Spleen (tissue), 11 donors: Measurements from ENCODE around the gene FAM53B. TPM values are rescaled to one million over a fixed set of nuclear protein-coding genes. Genes with fewer than 3 reads are reported as not detected.
A peak's percentile ranks its signal among the peaks of the same experiment; 100 is the strongest.

Source experiments
- DNase-seq: peaks from one replicate; pipeline ENCODE4 v3.0.0-alpha.2; 2020
- H3K27ac ChIP-seq, 8 donors: fragments of 200-600 bp; sonication (generic) in 7 of 8; 1 replicate in 4 of 8; 2 replicates in 4 of 8; pipeline versions ENCODE4 v1.5.0 to v1.8.0; 2016 to 2021; ENCODE audit warnings: inconsistent platforms in 4 of 8, mild to moderate bottlenecking in 4 of 8, moderate library complexity in 1 of 8
- H3K27me3 ChIP-seq, 7 donors: fragments of 200-600 bp; sonication (generic) in 6 of 7; replicated peaks in 1 of 7; 1 replicate in 4 of 7; 2 replicates in 3 of 7; pipeline versions ENCODE4 v1.5.0 to v1.8.0; 2016 to 2021; ENCODE audit warnings: inconsistent platforms in 3 of 7, mild to moderate bottlenecking in 1 of 7
- H3K36me3 ChIP-seq, 6 donors: fragments of 200-600 bp; sonication (generic) in 5 of 6; 1 replicate in 4 of 6; 2 replicates in 2 of 6; pipeline versions ENCODE4 v1.5.0 to v1.8.0; 2016 to 2021; ENCODE audit warnings: inconsistent platforms in 2 of 6
- H3K4me1 ChIP-seq, 6 donors: fragments of 200-600 bp; sonication (generic) in 5 of 6; 1 replicate in 3 of 6; 2 replicates in 3 of 6; pipeline versions ENCODE4 v1.5.0 to v1.8.0; 2016 to 2021; ENCODE audit warnings: inconsistent platforms in 3 of 6
- H3K4me3 ChIP-seq, 8 donors: fragments of 200-600 bp; sonication (generic) in 7 of 8; 1 replicate in 4 of 8; 2 replicates in 4 of 8; pipeline versions ENCODE4 v1.5.0 to v1.8.0; 2016 to 2021; ENCODE audit warnings: inconsistent platforms in 4 of 8, mild to moderate bottlenecking in 4 of 8, moderate library complexity in 2 of 8
- H3K9me3 ChIP-seq, 8 donors: fragments of 200-600 bp; sonication (generic) in 7 of 8; 1 replicate in 4 of 8; 2 replicates in 4 of 8; pipeline versions ENCODE4 v1.5.0 to v1.8.0; 2016 to 2021; ENCODE audit warnings: inconsistent platforms in 4 of 8
- CTCF ChIP-seq, 11 experiments: fragments of 200-600 bp in 7 of 11; fragments of 450-650 bp in 4 of 11; sonication (generic) in 4 of 11; IDR thresholded peaks in 8 of 11; conservative IDR thresholded peaks in 3 of 11; 1 replicate in 7 of 11; 2 replicates in 4 of 11; pipeline versions ENCODE4 v1.4.0 to v1.8.0; 2016 to 2021; ENCODE audit warnings: antibody characterized with exemption in 11 of 11, inconsistent platforms in 4 of 11, mild to moderate bottlenecking in 1 of 11
- POLR2A ChIP-seq, 3 donors: fragments of 450-650 bp; IDR thresholded peaks; one replicate each; pipeline ENCODE4 v1.5.1; 2017; ENCODE audit warnings: antibody characterized with exemption in 3 of 3, mild to moderate bottlenecking in 1 of 3
- POLR2AphosphoS5 ChIP-seq, 3 donors: sonication (generic); formaldehyde crosslinking; IDR thresholded peaks; one replicate each; pipeline ENCODE4 v1.5.1; 2017; ENCODE audit warnings: antibody characterized with exemption in 3 of 3
- WGBS, 5 donors: extraction: QIAGEN DNeasy Blood & Tissue Kit in 3 of 5; methylation state at CpG; one replicate each; pipeline versions ENCODE4 v1.1.5 to v1.1.7; 2013 to 2018; 5-methylcytosine and 5-hydroxymethylcytosine counted together
- intact Hi-C: fragments of 100-400 bp; cut with DNase I; formaldehyde crosslinking; loops from one replicate; pipeline ENCODE4 v1.15.0; 2023; ENCODE audit warnings: low total_unique reads
- polyA plus RNA-seq, 3 donors: library from polyadenylated mRNA; stranded (reverse); fragments of 200-250 nt; gene quantifications; one replicate each; pipeline ENCODE4 v1.2.1, GENCODE V29; 2013
- total RNA-seq, 7 donors: library from RNA; depleted of rRNA in 3 of 7; stranded (reverse); fragments of >200 nt in 3 of 7; fragmentation: NEBNext Ultra II Directional in 4 of 7; extraction: Animal tissue kit (Norgen Biotek cat#: 25700) in 4 of 7; gene quantifications; one replicate each; pipeline versions ENCODE4 v1.1.0 to v1.2.1, GENCODE V29; 2016 to 2021
- donor health status: healthy with polysubstance abuse.
- donor health status: DM: no; HTN: no; CAD: no; lungs with moderate emphysema.
- donor health status: DM: no; HTN: no; CAD: no.
- donor health status: Bipolar disorder and iron deficiency.
- donor health status: healthy.
- donor health status: DM: no; HTN: no; CAD: no.
- donor health status: DM: yes; HTN: yes; CAD: no.

The FAM53B gene
- total and polyA plus RNA-seq, 10 donors: 13.3 to 94.0 (median 56.2) TPM

- Histone ChIP-seq H3K4me1 (peaks cover 0 to 97% (median 65%) of the 10 kb centered on the region in 6 donors), H3K4me3 (peak overlapping the region in 1 of 8 donors; percentile 10), H3K27ac (peak overlapping the region in 2 of 8 donors; percentile 74 to 86), H3K36me3 (no peaks in the 10 kb centered on the region), H3K9me3 (no peaks in the 10 kb centered on the region), H3K27me3 (no peaks in the 10 kb centered on the region)
- TF ChIP-seq POLR2A (IDR thresholded peaks at IDR 0.05) (no peak), CTCF (IDR thresholded peaks at IDR 0.05 in 8 of 11, conservative IDR thresholded peaks at IDR 0.05 in 3 of 11) (no peak), POLR2AphosphoS5 (IDR thresholded peaks at IDR 0.05) (no peak)
- peak; percentile 72 for DNase-seq
- intact Hi-C loops: no loop called here
- WGBS, 5 donors: 73 to 84% (median 81%) methylated on average over 5 of the region's 5 CpGs
Measured at GRCh38 chr10:124605481-124605855, 138.7 kb downstream of the FAM53B start.

- peak overlapping the region in 5 of 8 donors; percentile 8 to 86 (median 48) for H3K27ac ChIP-seq
- intact Hi-C loops: no loop called here
Measured at GRCh38 chr10:124605001-124605370, 139.2 kb downstream of the FAM53B start.

GRCh38 chr10:124604214-124605000 lies 139.8 kb downstream of the FAM53B start:
- DNase-seq: peak; percentile 80
- no peaks in the 10 kb centered on the region for H3K9me3 ChIP-seq
- H3K4me1 ChIP-seq: peaks cover 3 to 100% (median 72%) of the 10 kb centered on the region in 6 donors
- WGBS, 5 donors: 60 to 82% (median 76%) methylated on average over 16 to 22 of the region's 22 CpGs
- H3K27ac ChIP-seq: peak overlapping the region in 5 of 8 donors; percentile 8 to 86 (median 48)
- H3K27me3 ChIP-seq: no peaks in the 10 kb centered on the region
- TF ChIP-seq POLR2AphosphoS5 (IDR thresholded peaks at IDR 0.05): peak in 1 of 3 donors; percentile 28
- TF ChIP-seq POLR2A (IDR thresholded peaks at IDR 0.05): no peak
- TF ChIP-seq CTCF (IDR thresholded peaks at IDR 0.05 in 8 of 11, conservative IDR thresholded peaks at IDR 0.05 in 3 of 11): no peak
- intact Hi-C loops: no loop called here
- no peak overlapping the region for H3K4me3 ChIP-seq
- H3K36me3 ChIP-seq: no peaks in the 10 kb centered on the region

More at GRCh38 chr10:124605001-124605370, 139.2 kb downstream of the FAM53B start:
- no peak overlapping the region for H3K4me3 ChIP-seq
- H3K4me1 ChIP-seq: peaks cover 0 to 100% (median 70%) of the 10 kb centered on the region in 6 donors
- 49 to 80% (median 75%) methylated on average over 4 to 8 of the region's 8 CpGs; no CpG with 5 or more reads in 1 of the 5 donors for WGBS, 5 donors
- H3K27me3 ChIP-seq: no peaks in the 10 kb centered on the region
- no peak for TF ChIP-seq POLR2AphosphoS5 (IDR thresholded peaks at IDR 0.05)
- no peak for TF ChIP-seq POLR2A (IDR thresholded peaks at IDR 0.05)
- TF ChIP-seq CTCF (IDR thresholded peaks at IDR 0.05 in 8 of 11, conservative IDR thresholded peaks at IDR 0.05 in 3 of 11): no peak
- H3K9me3 ChIP-seq: no peaks in the 10 kb centered on the region
- DNase-seq: peak; percentile 72
- no peaks in the 10 kb centered on the region for H3K36me3 ChIP-seq
